Osteoblast (primary cell): ENCODE data around the gene CNIH2. TPM values are rescaled to one million over a fixed set of nuclear protein-coding genes. Genes with fewer than 3 reads are reported as not detected.
"Not testable (repeated sequence)": the region's sequence is repeated elsewhere in the genome, so short reads cannot be mapped to it uniquely, and the experiment has no call there.

ENCODE experiments used
- DNase-seq: peaks from one replicate; pipeline ENCODE4 v3.0.0; 2011; ENCODE audit warnings: low spot score, mixed read lengths; ENCODE audit not compliant: insufficient read length; ENCODE audit errors: missing footprints
- H2AFZ ChIP-seq: 2 replicates; pipeline ENCODE4 v1.6.0; 2011; ENCODE audit warnings: mild to moderate bottlenecking, low read length
- H3K27ac ChIP-seq: 2 replicates; pipeline ENCODE4 v1.5.1; 2011; ENCODE audit warnings: mild to moderate bottlenecking, low read depth, low read length, moderate library complexity
- H3K27me3 ChIP-seq: 2 replicates; pipeline ENCODE4 v1.6.0; 2012; ENCODE audit warnings: mild to moderate bottlenecking, control low read depth, inconsistent platforms, low read length, moderate library complexity; ENCODE audit not compliant: insufficient read depth
- H3K36me3 ChIP-seq: 2 replicates; pipeline ENCODE4 v1.5.1; 2011; ENCODE audit warnings: mild to moderate bottlenecking, low read length, control low read depth, moderate library complexity; ENCODE audit not compliant: insufficient read depth
- H3K4me1 ChIP-seq: 2 replicates; pipeline ENCODE4 v1.5.1; 2011; ENCODE audit warnings: mild to moderate bottlenecking, low read length, control low read depth, moderate library complexity; ENCODE audit not compliant: insufficient read depth
- H3K4me2 ChIP-seq: 2 replicates; pipeline ENCODE4 v1.6.0; 2011; ENCODE audit warnings: mild to moderate bottlenecking, low read length; ENCODE audit not compliant: insufficient read depth
- H3K4me3 ChIP-seq: fragments of 200-600 bp; sonication (generic); 3 replicates; pipeline ENCODE4 v1.5.1; 2012; ENCODE audit warnings: mild to moderate bottlenecking, low read length, inconsistent platforms; ENCODE audit not compliant: insufficient read depth
- H3K79me2 ChIP-seq: 2 replicates; pipeline ENCODE4 v1.6.0; 2012; ENCODE audit warnings: mild to moderate bottlenecking, low read length, control low read depth, inconsistent platforms; ENCODE audit not compliant: insufficient read depth
- H3K9me3 ChIP-seq: 2 replicates; pipeline ENCODE4 v1.5.1; 2011; ENCODE audit warnings: low read depth, low read length, control low read depth
- H4K20me1 ChIP-seq: 2 replicates; pipeline ENCODE4 v1.6.0; 2012; ENCODE audit warnings: mild to moderate bottlenecking, low read length, control low read depth; ENCODE audit not compliant: insufficient read depth
- CTCF ChIP-seq: IDR thresholded peaks from 2 replicates; pipeline ENCODE4 v1.5.1; 2011; ENCODE audit warnings: mild to moderate bottlenecking, low read depth, low read length, moderate library complexity; ENCODE audit errors: extremely low read depth
- total RNA-seq: library from RNA; depleted of rRNA; stranded (reverse); fragments of >200 nt; gene quantifications from 2 replicates; pipeline ENCODE4 v1.2.3, GENCODE V29; 2012

Gene CNIH2
- total RNA-seq, 1 donor: not detected

GRCh38 chr11:66274219-66274618 lies 3.8 kb upstream of the CNIH2 start:
- Histone ChIP-seq H3K4me3 (no peak overlapping the region), H3K9me3 (no peaks in the 10 kb centered on the region), H3K27ac (no peak overlapping the region), H3K4me1 (peaks cover 8% of the 10 kb centered on the region), H3K27me3 (peaks cover 5% of the 10 kb centered on the region), H2AFZ (no peak overlapping the region), H3K4me2 (no peak overlapping the region), H4K20me1 (peaks cover 43% of the 10 kb centered on the region), H3K36me3 (peaks cover 44% of the 10 kb centered on the region), H3K79me2 (peaks cover 29% of the 10 kb centered on the region)
- TF ChIP-seq CTCF: no peak
- no peak for DNase-seq

- no peak overlapping the region for H3K27ac ChIP-seq
- no peak for TF ChIP-seq CTCF
Observed at GRCh38 chr11:66275396-66275795, 2.6 kb upstream of the CNIH2 start.

GRCh38 chr11:66275984-66276612 lies 1.9 kb upstream of the CNIH2 start:
- Histone ChIP-seq H3K9me3 (no peaks in the 10 kb centered on the region), H3K4me2 (no peak overlapping the region), H3K36me3 (peaks cover 44% of the 10 kb centered on the region), H2AFZ (no peak overlapping the region), H4K20me1 (peaks cover 26% of the 10 kb centered on the region), H3K4me3 (no peak overlapping the region), H3K79me2 (peaks cover 11% of the 10 kb centered on the region), H3K4me1 (no peaks in the 10 kb centered on the region), H3K27me3 (peaks cover 6% of the 10 kb centered on the region), H3K27ac (no peak overlapping the region)
- TF ChIP-seq CTCF: no peak
- DNase-seq: no peak

More at GRCh38 chr11:66275396-66275795, 2.6 kb upstream of the CNIH2 start:
- peaks cover 17% of the 10 kb centered on the region for H3K79me2 ChIP-seq
- H3K4me1 ChIP-seq: no peaks in the 10 kb centered on the region
- H3K4me3 ChIP-seq: no peak overlapping the region
- peaks cover 44% of the 10 kb centered on the region for H3K36me3 ChIP-seq
- no peaks in the 10 kb centered on the region for H3K9me3 ChIP-seq
- no peak overlapping the region for H3K4me2 ChIP-seq
- no peak for DNase-seq
- H4K20me1 ChIP-seq: peaks cover 32% of the 10 kb centered on the region
- H3K27me3 ChIP-seq: peaks cover 6% of the 10 kb centered on the region
- H2AFZ ChIP-seq: no peak overlapping the region

GRCh38 chr11:66276619-66277018 lies 1.4 kb upstream of the CNIH2 start:
- not testable (repeated sequence) for H3K9me3 ChIP-seq, H3K79me2 ChIP-seq, H3K4me2 ChIP-seq, H3K27ac ChIP-seq, H3K27me3 ChIP-seq, H3K4me1 ChIP-seq, H2AFZ ChIP-seq, H3K4me3 ChIP-seq, DNase-seq
- Histone ChIP-seq H3K36me3 (peaks cover 42% of the 10 kb centered on the region), H4K20me1 (peaks cover 23% of the 10 kb centered on the region)

- peaks cover 25% of the 10 kb centered on the region for H4K20me1 ChIP-seq
- H3K27ac ChIP-seq, H3K4me3 ChIP-seq, H3K4me2 ChIP-seq, H3K27me3 ChIP-seq, H3K9me3 ChIP-seq, DNase-seq, H3K79me2 ChIP-seq, H3K4me1 ChIP-seq, H2AFZ ChIP-seq: not testable (repeated sequence)
- peaks cover 38% of the 10 kb centered on the region for H3K36me3 ChIP-seq
Observed at GRCh38 chr11:66277064-66277463, 911 bp upstream of the CNIH2 start.
